Activated CD8-positive, alpha-beta memory T cell treated with anti-CD3 and anti-CD28 coated beads for 1 hour (primary cell): ENCODE data around the gene CKS1B.

Source experiments
- DNase-seq, 2 donors: peaks; one replicate each; pipeline ENCODE4 v3.0.0-alpha.2; 2020; ENCODE audit warnings: low read depth in 1 of 2; ENCODE audit errors: extremely low read depth in 1 of 2

Gene CKS1B

GRCh38 chr1:155012026-155012546 lies 37.6 kb downstream of the CKS1B start:
- DNase-seq = no peak

GRCh38 chr1:155012776-155013602 lies 38.5 kb downstream of the CKS1B start:
- no peak for DNase-seq

GRCh38 chr1:155013632-155014031 lies 39.2 kb downstream of the CKS1B start:
- DNase-seq = no peak

- no peak for DNase-seq
Measured at GRCh38 chr1:155014709-155015508, 40.4 kb downstream of the CKS1B start.

GRCh38 chr1:155015527-155016230 lies 41.2 kb downstream of the CKS1B start:
- no peak for DNase-seq

GRCh38 chr1:155016231-155016831 lies 41.9 kb downstream of the CKS1B start:
- DNase-seq = no peak

- DNase-seq = peak; percentile 65 to 81
Measured at GRCh38 chr1:155017041-155017945, 42.8 kb downstream of the CKS1B start.

- DNase-seq = no peak
Measured at GRCh38 chr1:155017946-155018316, 43.5 kb downstream of the CKS1B start.

- no peak for DNase-seq
Measured at GRCh38 chr1:155018617-155019348, 44.3 kb downstream of the CKS1B start.

GRCh38 chr1:155019377-155020245 lies 45.1 kb downstream of the CKS1B start:
- DNase-seq = no peak

GRCh38 chr1:155022136-155022926 lies 47.9 kb downstream of the CKS1B start:
- no peak for DNase-seq

- no peak for DNase-seq
Measured at GRCh38 chr1:155022927-155023236, 48.4 kb downstream of the CKS1B start.

GRCh38 chr1:155023627-155024026 lies 49.1 kb downstream of the CKS1B start:
- no peak for DNase-seq

- DNase-seq = no peak
Measured at GRCh38 chr1:155024315-155024714, 49.8 kb downstream of the CKS1B start.

GRCh38 chr1:155026154-155026553 lies 51.7 kb downstream of the CKS1B start:
- no peak for DNase-seq

- DNase-seq = no peak
Measured at GRCh38 chr1:155026588-155026987, 52.1 kb downstream of the CKS1B start.
